Stimulated activated CD8-positive, alpha-beta memory T cell treated with anti-CD3 and anti-CD28 coated beads, Interleukin-2, amount 100 ng/mL, for 1 hour (primary cell): Measurements from ENCODE around the gene ADGRD2.

Experiments
- DNase-seq, 2 donors: peaks; one replicate each; pipeline ENCODE4 v3.0.0-alpha.2; 2020; ENCODE audit warnings: low read depth in 2 of 2

The ADGRD2 gene

GRCh38 chr9:124511426-124511840 is 61.2 kb downstream of the ADGRD2 start:
- DNase-seq: no peak

DNA sequence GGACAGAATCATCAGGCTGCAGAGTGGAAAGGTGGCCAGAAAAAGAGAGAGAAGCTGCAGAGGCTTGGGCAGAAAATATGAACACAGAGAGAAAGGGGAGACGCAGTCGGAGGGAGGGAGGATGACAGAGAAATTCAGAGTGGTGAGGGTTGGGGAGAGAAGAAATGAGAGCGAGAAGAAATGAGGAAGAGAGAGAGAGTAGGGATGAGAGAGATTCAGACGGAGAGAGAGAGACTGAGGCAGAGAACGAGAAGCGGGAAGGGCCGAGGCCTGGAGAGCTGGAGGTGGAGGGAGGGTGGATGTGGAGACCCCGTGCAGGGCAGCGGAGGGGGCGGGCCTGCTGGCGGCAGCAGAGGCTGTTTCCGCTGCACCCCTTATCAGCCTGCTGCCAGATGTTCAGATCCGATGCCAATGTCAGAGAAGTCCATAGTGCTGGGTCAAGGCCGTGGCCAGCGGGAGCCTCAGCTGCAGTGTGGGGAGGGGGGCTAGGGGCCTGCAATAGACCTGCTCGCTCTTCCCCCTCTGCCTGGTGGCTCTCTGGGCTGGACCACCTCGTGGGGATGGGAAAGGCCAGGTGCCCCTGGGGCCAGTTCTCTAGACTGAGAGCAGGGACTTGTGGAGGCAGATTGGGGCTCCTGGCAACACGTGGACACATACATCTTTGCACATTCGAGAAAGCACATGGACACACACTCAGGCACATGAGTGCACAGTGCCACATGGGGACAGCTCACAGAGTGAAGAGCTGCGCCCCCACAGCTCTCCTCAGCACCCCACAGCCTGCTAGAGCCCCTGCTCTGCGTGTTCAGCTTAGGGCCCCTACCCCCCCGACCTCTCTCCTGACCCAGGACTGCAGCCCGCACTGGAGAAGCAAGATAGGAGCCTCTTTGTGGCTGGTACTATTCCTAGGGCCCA is 61.9 kb downstream of the ADGRD2 start:
- no peak for DNase-seq

GRCh38 chr9:124512806-124513204 is 62.6 kb downstream of the ADGRD2 start:
- DNase-seq: no peak

DNA sequence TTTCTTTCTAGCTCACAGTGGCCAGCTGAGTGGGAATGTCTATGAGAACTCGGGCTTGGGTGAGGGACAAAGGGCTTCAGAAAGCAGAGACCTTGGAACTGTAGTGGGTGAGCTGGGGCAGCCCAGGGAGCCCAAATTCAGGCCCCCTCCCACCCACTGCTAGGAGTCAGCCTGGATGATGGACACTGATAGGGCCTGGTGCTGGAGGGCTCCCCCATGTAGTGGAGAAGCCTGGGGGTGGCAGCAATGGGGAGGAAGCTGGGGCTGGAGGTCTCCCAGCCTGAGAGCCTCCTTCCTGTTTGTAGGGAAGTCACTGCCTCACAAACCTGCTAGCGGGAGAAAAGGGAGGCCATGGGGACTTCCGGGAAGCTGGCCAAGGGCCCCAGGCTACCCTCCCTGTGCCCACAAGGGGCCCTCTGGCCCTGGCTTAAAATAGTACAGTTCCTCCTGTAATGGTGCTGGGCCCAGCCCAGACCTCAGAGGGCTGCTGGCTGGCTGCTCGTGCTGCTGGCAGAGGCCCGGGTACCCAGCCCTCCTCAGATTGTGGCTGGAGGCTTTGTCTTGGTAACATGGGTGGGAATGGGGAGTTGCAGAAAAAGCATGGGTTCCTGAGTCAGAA is 63.2 kb downstream of the ADGRD2 start:
- DNase-seq: no peak

DNA sequence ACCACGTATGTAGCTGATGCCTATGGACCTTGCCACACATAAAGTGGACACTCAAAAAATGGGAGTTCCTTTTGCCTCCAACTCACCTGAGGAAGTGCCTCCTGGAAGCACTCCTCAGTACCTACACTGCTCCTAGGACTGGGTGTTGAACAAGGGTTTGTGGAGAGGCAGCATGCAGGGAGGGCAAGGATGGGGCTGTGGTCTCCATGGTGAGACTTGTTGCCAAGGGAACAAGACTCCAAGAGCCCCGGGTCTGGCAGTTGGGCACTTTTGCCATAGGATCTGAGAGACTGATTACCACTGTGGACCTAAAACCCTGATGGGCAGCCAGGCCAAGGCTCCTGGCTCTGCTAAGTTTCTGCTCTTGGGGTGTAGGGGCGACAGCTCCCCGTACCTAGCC is 63.9 kb downstream of the ADGRD2 start:
- no peak for DNase-seq

DNA sequence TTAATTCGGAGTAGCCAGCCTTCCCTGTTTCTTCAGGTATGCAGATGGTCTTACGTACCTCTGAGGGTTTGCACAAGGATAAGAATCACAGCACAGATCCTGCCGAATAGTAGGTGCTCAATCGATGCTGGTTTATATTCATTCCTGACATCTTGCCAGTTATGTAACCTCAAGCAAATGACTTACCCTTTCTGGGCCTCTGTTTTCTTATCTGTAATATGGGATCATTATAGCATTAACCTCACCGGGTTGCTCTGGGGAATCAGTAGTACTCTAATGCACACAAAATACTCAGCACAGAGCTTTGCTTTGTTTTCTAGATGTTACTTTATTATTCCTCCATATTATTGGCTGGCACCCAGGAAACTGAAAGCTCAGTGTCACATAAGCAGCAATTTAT is 64.6 kb downstream of the ADGRD2 start:
- DNase-seq: no peak

GRCh38 chr9:124517600-124517999 is 67.3 kb downstream of the ADGRD2 start:
- DNase-seq: no peak

GRCh38 chr9:124518116-124518515 is 67.9 kb downstream of the ADGRD2 start:
- no peak for DNase-seq

GRCh38 chr9:124520206-124520596 is 70.0 kb downstream of the ADGRD2 start:
- no peak for DNase-seq

- DNase-seq: no peak
Observed at GRCh38 chr9:124521142-124521541, 70.9 kb downstream of the ADGRD2 start.

DNA sequence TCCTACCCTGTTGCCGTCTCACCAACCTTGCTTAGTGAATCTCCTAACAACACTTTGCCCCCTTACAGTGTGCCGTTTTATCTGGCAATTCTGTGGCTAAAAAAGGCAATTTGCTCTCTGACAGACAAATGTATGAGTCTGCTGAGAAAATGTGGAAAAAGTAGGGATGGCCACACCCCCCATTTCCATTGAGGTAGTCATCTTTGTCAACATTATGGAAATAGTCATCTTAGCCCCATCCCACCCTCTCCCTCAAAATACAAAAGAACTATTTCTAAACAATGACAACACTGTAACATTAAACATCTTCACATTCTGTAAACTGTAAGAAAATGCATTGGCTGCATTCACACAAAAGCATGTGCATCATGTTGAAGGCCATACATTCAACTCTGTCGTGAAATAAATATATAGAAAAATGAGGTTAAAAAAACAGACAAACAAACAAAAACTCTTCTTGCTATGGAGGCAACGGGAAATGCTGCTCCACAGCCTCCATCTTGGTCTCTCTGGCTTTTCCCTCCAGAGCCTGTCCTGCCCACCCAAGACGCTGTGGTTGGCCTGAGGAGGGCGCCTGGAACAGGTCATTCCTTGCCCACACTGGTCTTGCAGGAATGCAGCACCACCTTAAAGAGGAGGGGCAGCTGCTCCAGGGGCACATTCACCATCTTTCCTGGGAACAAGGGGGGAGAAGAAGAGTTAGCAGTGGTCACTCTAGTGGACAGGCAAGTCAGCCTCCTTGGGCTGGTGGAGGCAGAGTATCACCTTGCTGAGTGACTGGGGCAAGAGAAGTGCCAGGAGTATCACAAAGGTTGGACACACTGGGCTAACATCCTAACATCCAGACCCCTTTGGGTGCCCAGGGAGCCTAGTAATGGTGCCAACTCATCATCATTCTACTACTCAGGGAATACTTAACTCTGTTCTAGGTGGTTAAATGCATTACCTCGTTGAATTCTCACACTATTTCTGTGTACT is 72.2 kb downstream of the ADGRD2 start:
- no peak for DNase-seq

- no peak for DNase-seq
Observed at GRCh38 chr9:124526174-124526573, 75.9 kb downstream of the ADGRD2 start.

- no peak for DNase-seq
Observed at GRCh38 chr9:124527781-124528180, 77.5 kb downstream of the ADGRD2 start.
